Central memory CD8-positive, alpha-beta T cell (primary cell): ENCODE results near the gene DHDH.
"Not testable (repeated sequence)": the region's sequence is repeated elsewhere in the genome, so short reads cannot be mapped to it uniquely, and the experiment has no call there.

ENCODE experiments used
- ATAC-seq: fragments of 150-1000 bp; cut with Tn5 transposase; replicated peaks from 2 replicates; pipeline ENCODE4 v1.10.0; 2022; ENCODE audit warnings: mild to moderate bottlenecking, moderate FRiP score, moderate number of reproducible peaks; ENCODE audit not compliant: poor library complexity, severe bottlenecking; ENCODE audit errors: extremely low read depth
- DNase-seq, 2 donors: peaks; one replicate each; pipeline ENCODE4 v3.0.0; 2021; ENCODE audit warnings: low spot score in 2 of 2
- H3K27ac Mint-ChIP-seq: one replicate; pipeline ENCODE4 v1.8.0; 2022; ENCODE audit warnings: low read depth, mild to moderate bottlenecking, moderate library complexity, mixed read lengths
- H3K27me3 Mint-ChIP-seq: one replicate; pipeline ENCODE4 v1.8.0; 2022; ENCODE audit warnings: mixed read lengths
- H3K36me3 Mint-ChIP-seq: one replicate; pipeline ENCODE4 v1.8.0; 2022; ENCODE audit warnings: mild to moderate bottlenecking, moderate library complexity, mixed read lengths; ENCODE audit not compliant: insufficient read depth
- H3K4me1 Mint-ChIP-seq: one replicate; pipeline ENCODE4 v1.8.0; 2022; ENCODE audit warnings: mixed read lengths
- H3K4me3 Mint-ChIP-seq: one replicate; pipeline ENCODE4 v1.8.0; 2022; ENCODE audit warnings: mild to moderate bottlenecking, moderate library complexity, mixed read lengths
- H3K9me3 Mint-ChIP-seq: one replicate; pipeline ENCODE4 v1.8.0; 2022; ENCODE audit warnings: mixed read lengths

DHDH gene

GRCh38 chr19:48921721-48922500, 11.6 kb upstream of the DHDH start:
- Mint-ChIP-seq H3K27ac (no peak overlapping the region), H3K36me3 (peaks cover 12% of the 10 kb centered on the region), H3K27me3 (no peaks in the 10 kb centered on the region), H3K4me1 (no peaks in the 10 kb centered on the region), H3K9me3 (no peaks in the 10 kb centered on the region), H3K4me3 (no peak overlapping the region)
- ATAC-seq (no peak), DNase-seq (no peak)

GRCh38 chr19:48922548-48923490, 10.7 kb upstream of the DHDH start:
- Mint-ChIP-seq H3K9me3 (no peaks in the 10 kb centered on the region), H3K36me3 (peaks cover 12% of the 10 kb centered on the region), H3K4me3 (no peak overlapping the region), H3K4me1 (no peaks in the 10 kb centered on the region), H3K27ac (no peak overlapping the region), H3K27me3 (no peaks in the 10 kb centered on the region)
- DNase-seq (no peak), ATAC-seq (no peak)

GRCh38 chr19:48925240-48925843, 8.2 kb upstream of the DHDH start:
- no peaks in the 10 kb centered on the region for H3K27me3 Mint-ChIP-seq

GRCh38 chr19:48925890-48926289, 7.6 kb upstream of the DHDH start:
- H3K36me3 Mint-ChIP-seq, result peaks cover 11% of the 10 kb centered on the region
- H3K27ac Mint-ChIP-seq, H3K9me3 Mint-ChIP-seq, H3K27me3 Mint-ChIP-seq, H3K4me1 Mint-ChIP-seq, H3K4me3 Mint-ChIP-seq, DNase-seq, ATAC-seq: not testable (repeated sequence)

More at GRCh38 chr19:48925240-48925843, 8.2 kb upstream of the DHDH start:
- DNase-seq, result no peak
- H3K9me3 Mint-ChIP-seq, result no peaks in the 10 kb centered on the region
- no peaks in the 10 kb centered on the region for H3K4me1 Mint-ChIP-seq
- H3K27ac Mint-ChIP-seq, result no peak overlapping the region
- H3K4me3 Mint-ChIP-seq, result no peak overlapping the region
- peaks cover 11% of the 10 kb centered on the region for H3K36me3 Mint-ChIP-seq
- no peak for ATAC-seq

- Mint-ChIP-seq H3K9me3 (no peaks in the 10 kb centered on the region), H3K27me3 (no peaks in the 10 kb centered on the region), H3K36me3 (peaks cover 8% of the 10 kb centered on the region), H3K27ac (peak overlapping the region; percentile 62), H3K4me1 (no peaks in the 10 kb centered on the region), H3K4me3 (no peak overlapping the region)
- ATAC-seq, result no peak
- no peak for DNase-seq
Measured at GRCh38 chr19:48926909-48927308, 6.6 kb upstream of the DHDH start.

- not testable (repeated sequence) for H3K4me3 Mint-ChIP-seq, H3K4me1 Mint-ChIP-seq, H3K27ac Mint-ChIP-seq, H3K9me3 Mint-ChIP-seq, H3K36me3 Mint-ChIP-seq, DNase-seq, H3K27me3 Mint-ChIP-seq, ATAC-seq
Measured at GRCh38 chr19:48927692-48928091, 5.8 kb upstream of the DHDH start.

- Mint-ChIP-seq H3K27ac (no peak overlapping the region), H3K4me3 (no peak overlapping the region), H3K9me3 (no peaks in the 10 kb centered on the region), H3K4me1 (peaks cover 5% of the 10 kb centered on the region), H3K36me3 (peaks cover 3% of the 10 kb centered on the region), H3K27me3 (no peaks in the 10 kb centered on the region)
- no peak for ATAC-seq
- DNase-seq, result no peak
Measured at GRCh38 chr19:48928164-48929025, 5.1 kb upstream of the DHDH start.

GRCh38 chr19:48934837-48935236, 1.3 kb downstream of the DHDH start:
- Mint-ChIP-seq H3K27ac (no peak overlapping the region), H3K4me3 (no peak overlapping the region)

GRCh38 chr19:48935864-48936263, 2.4 kb downstream of the DHDH start:
- H3K9me3 Mint-ChIP-seq, result no peaks in the 10 kb centered on the region
- H3K27me3 Mint-ChIP-seq, result no peaks in the 10 kb centered on the region
- H3K36me3 Mint-ChIP-seq, result no peaks in the 10 kb centered on the region
- no peak overlapping the region for H3K4me3 Mint-ChIP-seq
- no peak overlapping the region for H3K27ac Mint-ChIP-seq
- no peak for DNase-seq
- no peak for ATAC-seq
- peaks cover 10% of the 10 kb centered on the region for H3K4me1 Mint-ChIP-seq

More at GRCh38 chr19:48934837-48935236, 1.3 kb downstream of the DHDH start:
- H3K36me3 Mint-ChIP-seq, result no peaks in the 10 kb centered on the region
- H3K9me3 Mint-ChIP-seq, result no peaks in the 10 kb centered on the region
- no peaks in the 10 kb centered on the region for H3K27me3 Mint-ChIP-seq
- ATAC-seq, result no peak
- H3K4me1 Mint-ChIP-seq, result peaks cover 10% of the 10 kb centered on the region
- no peak for DNase-seq

- ATAC-seq, result no peak
- H3K27me3 Mint-ChIP-seq, result no peaks in the 10 kb centered on the region
- H3K9me3 Mint-ChIP-seq, result no peaks in the 10 kb centered on the region
- peaks cover 7% of the 10 kb centered on the region for H3K4me1 Mint-ChIP-seq
- no peak for DNase-seq
- no peaks in the 10 kb centered on the region for H3K36me3 Mint-ChIP-seq
- no peak overlapping the region for H3K4me3 Mint-ChIP-seq
- no peak overlapping the region for H3K27ac Mint-ChIP-seq
Measured at GRCh38 chr19:48938256-48938655, 4.8 kb downstream of the DHDH start.

GRCh38 chr19:48940902-48941301, 7.4 kb downstream of the DHDH start:
- Mint-ChIP-seq H3K9me3 (no peaks in the 10 kb centered on the region), H3K36me3 (no peaks in the 10 kb centered on the region), H3K27ac (no peak overlapping the region), H3K27me3 (no peaks in the 10 kb centered on the region), H3K4me3 (no peak overlapping the region), H3K4me1 (no peaks in the 10 kb centered on the region)
- ATAC-seq (no peak), DNase-seq (no peak)

GRCh38 chr19:48943081-48943480, 9.6 kb downstream of the DHDH start:
- ATAC-seq (no peak), DNase-seq (no peak)
- H3K9me3 Mint-ChIP-seq, result no peaks in the 10 kb centered on the region
- no peak overlapping the region for H3K27ac Mint-ChIP-seq
- H3K4me1 Mint-ChIP-seq, result no peaks in the 10 kb centered on the region
- no peak overlapping the region for H3K4me3 Mint-ChIP-seq
- H3K27me3 Mint-ChIP-seq, result no peaks in the 10 kb centered on the region
- no peaks in the 10 kb centered on the region for H3K36me3 Mint-ChIP-seq
